Measurements from ENCODE around the gene MORN3. TPM values are rescaled to one million over a fixed set of nuclear protein-coding genes. Genes with fewer than 3 reads are reported as not detected.

Gene MORN3
- total and polyA plus RNA-seq, 2 of the 8 experiments (the other 6 are each of a cell fraction or from before 2014, with no cell fraction given): 0.39 to 0.93 TPM

GRCh38 chr12:121712461-121713256 is 43.2 kb upstream of the MORN3 start, which contains the start of gene TMEM120B (continued):
- TF ChIP-seq EZH2 (IDR thresholded peaks at IDR 0.05; ENCODE audit: low read depth, low read length, severe bottlenecking) (no peak), YY1 (IDR thresholded peaks at IDR 0.05; ENCODE audit: low read depth, low read length) (no peak), TBP (IDR thresholded peaks at IDR 0.05; ENCODE audit: low read depth, low read length) (no peak), CBX5 (IDR thresholded peaks at IDR 0.05; ENCODE audit: low read depth, low read length) (no peak), SIX5 (IDR thresholded peaks at IDR 0.05; ENCODE audit: low read depth, low read length) (no peak), CTBP2 (IDR thresholded peaks at IDR 0.05; ENCODE audit: borderline replicate concordance, insufficient read depth, insufficient read length, low read length) (peak; percentile 22), TCF12 (IDR thresholded peaks at IDR 0.05; ENCODE audit: low read depth, low read length) (no peak), ATF2 (IDR thresholded peaks at IDR 0.05; ENCODE audit: low read length) (no peak), KDM5A (IDR thresholded peaks at IDR 0.05; ENCODE audit: low read length) (no peak), SAP30 (IDR thresholded peaks at IDR 0.05; ENCODE audit: insufficient read depth, insufficient replicate concordance, low read length) (no peak), CTCF (IDR thresholded peaks at IDR 0.05; ENCODE audit: control extremely low read depth in 1 of 3, insufficient read depth in 1 of 3, low read depth in 1 of 3, low read length in 3 of 3) (peak in 2 of 3 experiments; percentile 26 to 32; a peak in 2 of 4 replicates), GABPA (IDR thresholded peaks at IDR 0.05; ENCODE audit: borderline replicate concordance, insufficient read depth, low read length) (no peak), KDM1A (IDR thresholded peaks at IDR 0.05; ENCODE audit: borderline replicate concordance, low read length) (no peak), EGR1 (IDR thresholded peaks at IDR 0.05; ENCODE audit: borderline replicate concordance, low read depth, low read length) (no peak), ASH2L (IDR thresholded peaks at IDR 0.05; ENCODE audit: low read length) (peak; percentile 33), POLR2A (IDR thresholded peaks at IDR 0.05; ENCODE audit: control extremely low read depth in 1 of 2, low read depth in 2 of 2, low read length in 2 of 2) (peak in 1 of 2 experiments; percentile 52; a peak in 1 of 3 replicates), GTF2F1 (IDR thresholded peaks at IDR 0.05; ENCODE audit: borderline replicate concordance, low read depth, low read length) (no peak), CHD1 (IDR thresholded peaks at IDR 0.05; ENCODE audit: low read depth, low read length) (no peak), RNF2 (IDR thresholded peaks at IDR 0.05; ENCODE audit: borderline replicate concordance, low read depth, low read length, missing control alignments, poor library complexity, severe bottlenecking) (no peak)

All from H1 (cell line).